GM08714 (cell line): ENCODE data around the gene CSTPP1.
"Not testable (repeated sequence)": the region's sequence is repeated elsewhere in the genome, so short reads cannot be mapped to it uniquely, and the experiment has no call there.

ENCODE experiments used
- H3K4me3 ChIP-seq: fragments of 200-500 bp; sonication (Bioruptor generic); 2 replicates; pipeline ENCODE4 v1.5.1; 2014; ENCODE audit warnings: mild to moderate bottlenecking, low read length, inconsistent platforms
- ZNF274 ChIP-seq: IDR thresholded peaks from 2 replicates; pipeline ENCODE4 v1.6.1; 2012; ENCODE audit warnings: mild to moderate bottlenecking, low read depth, low read length

Gene CSTPP1

GRCh38 chr11:46982797-46983452 lies 46.4 kb downstream of the CSTPP1 start:
- H3K4me3 ChIP-seq = no peak overlapping the region
- TF ChIP-seq ZNF274 = no peak

- no peak overlapping the region for H3K4me3 ChIP-seq
- TF ChIP-seq ZNF274 = no peak
These were observed 47.0 kb downstream of the CSTPP1 start for GRCh38 chr11:46983598-46983997.

GRCh38 chr11:46984548-46984947 lies 48.0 kb downstream of the CSTPP1 start:
- H3K4me3 ChIP-seq = no peak overlapping the region
- TF ChIP-seq ZNF274 = no peak

- H3K4me3 ChIP-seq = no peak overlapping the region
- TF ChIP-seq ZNF274 = no peak
These were observed 48.4 kb downstream of the CSTPP1 start for GRCh38 chr11:46984987-46985386.

- TF ChIP-seq ZNF274 = no peak
- H3K4me3 ChIP-seq = no peak overlapping the region
These were observed 50.6 kb downstream of the CSTPP1 start for GRCh38 chr11:46987183-46987582.

GRCh38 chr11:46989810-46990487 lies 53.4 kb downstream of the CSTPP1 start:
- not testable (repeated sequence) for H3K4me3 ChIP-seq

GRCh38 chr11:46991391-46991790 lies 54.8 kb downstream of the CSTPP1 start:
- no peak overlapping the region for H3K4me3 ChIP-seq
- no peak for TF ChIP-seq ZNF274

- not testable (repeated sequence) for H3K4me3 ChIP-seq
These were observed 55.8 kb downstream of the CSTPP1 start for GRCh38 chr11:46992386-46992785.

GRCh38 chr11:46997796-46998195 lies 61.2 kb downstream of the CSTPP1 start:
- H3K4me3 ChIP-seq = not testable (repeated sequence)

- H3K4me3 ChIP-seq = no peak overlapping the region
- TF ChIP-seq ZNF274 = no peak
These were observed 62.7 kb downstream of the CSTPP1 start for GRCh38 chr11:46999217-46999616.

- H3K4me3 ChIP-seq = no peak overlapping the region
- no peak for TF ChIP-seq ZNF274
These were observed 63.5 kb downstream of the CSTPP1 start for GRCh38 chr11:47000033-47000432.

- no peak for TF ChIP-seq ZNF274
- H3K4me3 ChIP-seq = no peak overlapping the region
These were observed 65.2 kb downstream of the CSTPP1 start for GRCh38 chr11:47001781-47002181.

GRCh38 chr11:47002390-47002789 lies 65.8 kb downstream of the CSTPP1 start:
- no peak for TF ChIP-seq ZNF274
- H3K4me3 ChIP-seq = no peak overlapping the region

GRCh38 chr11:47003180-47003877 lies 66.8 kb downstream of the CSTPP1 start:
- no peak for TF ChIP-seq ZNF274
- H3K4me3 ChIP-seq = no peak overlapping the region; the same call in 1 of the 2 replicates

- H3K4me3 ChIP-seq = no peak overlapping the region
These were observed 68.1 kb downstream of the CSTPP1 start for GRCh38 chr11:47004595-47005033.

More at GRCh38 chr11:47004595-47005033, 68.1 kb downstream of the CSTPP1 start:
- no peak for TF ChIP-seq ZNF274
